Epithelial cell of esophagus (primary cell): ENCODE measurements around the gene KRT4.

Experiments
- DNase-seq: peaks from one replicate; pipeline ENCODE4 v3.0.0; 2010; ENCODE audit warnings: low read depth
- H3K4me3 ChIP-seq: 2 replicates; pipeline ENCODE4 v1.5.1; 2011; ENCODE audit warnings: mild to moderate bottlenecking, low read length, control low read depth
- CTCF ChIP-seq: IDR thresholded peaks from 2 replicates; pipeline ENCODE4 v1.5.1; 2011; ENCODE audit warnings: low read depth, mild to moderate bottlenecking, low read length, control low read depth, inconsistent platforms; ENCODE audit not compliant: insufficient read depth; ENCODE audit errors: missing control alignments

KRT4 gene

GRCh38 chr12:52836491-52837412 is 22.8 kb upstream of the KRT4 start:
- no peak for TF ChIP-seq CTCF
- no peak overlapping the region for H3K4me3 ChIP-seq
- no peak for DNase-seq

- no peak for TF ChIP-seq CTCF
- H3K4me3 ChIP-seq = no peak overlapping the region
- peak; percentile 66 for DNase-seq
Measured at GRCh38 chr12:52836042-52836466, 22.1 kb upstream of the KRT4 start.

GRCh38 chr12:52835271-52836041 is 21.5 kb upstream of the KRT4 start:
- no peak for DNase-seq
- no peak overlapping the region for H3K4me3 ChIP-seq
- no peak for TF ChIP-seq CTCF

- TF ChIP-seq CTCF = no peak
Measured at GRCh38 chr12:52834727-52835001, 20.7 kb upstream of the KRT4 start.

GRCh38 chr12:52833922-52834726 is 20.2 kb upstream of the KRT4 start, which contains the start of gene KRT79:
Gene KRT79 (minus strand): TSS chr12:52834311. CDS start chr12:52834260, 51 bp downstream.
- TF ChIP-seq CTCF = no peak
- no peak within 1 kb of the TSS for H3K4me3 ChIP-seq
- DNase-seq = no peak

More at GRCh38 chr12:52834727-52835001, 20.7 kb upstream of the KRT4 start:
- no peak overlapping the region for H3K4me3 ChIP-seq
- no peak for DNase-seq

GRCh38 chr12:52832985-52833905 is 19.3 kb upstream of the KRT4 start:
- no peak overlapping the region for H3K4me3 ChIP-seq
- DNase-seq = peak; percentile 84
- no peak for TF ChIP-seq CTCF
